IPS DF 6.9 (cell line): ENCODE data around the gene PLA2G4A.

Source experiments
- DNase-seq: peaks from one replicate; pipeline ENCODE4 v3.0.0-alpha.2; 2013; ENCODE audit warnings: low read depth, low spot score
- H3K27ac ChIP-seq: one replicate; pipeline ENCODE4 v1.5.1; 2013; ENCODE audit warnings: low read length, control low read depth
- H3K27me3 ChIP-seq: 2 replicates; pipeline ENCODE4 v1.6.1; 2013; ENCODE audit warnings: mild to moderate bottlenecking, low read length; ENCODE audit not compliant: control insufficient read depth, insufficient read depth
- H3K36me3 ChIP-seq: 2 replicates; pipeline ENCODE4 v1.6.1; 2013; ENCODE audit warnings: low read length; ENCODE audit not compliant: control insufficient read depth, insufficient read depth
- H3K4me1 ChIP-seq: 2 replicates; pipeline ENCODE4 v1.6.1; 2013; ENCODE audit warnings: low read length; ENCODE audit not compliant: control insufficient read depth, insufficient read depth
- H3K4me3 ChIP-seq: 2 replicates; pipeline ENCODE4 v1.5.1; 2013; ENCODE audit warnings: mild to moderate bottlenecking, low read length
- H3K9me3 ChIP-seq: 2 replicates; pipeline ENCODE4 v1.6.1; 2013; ENCODE audit warnings: low read length, inconsistent platforms; ENCODE audit not compliant: control insufficient read depth, insufficient read depth
- WGBS: extraction: QIAGEN DNeasy Blood & Tissue Kit; methylation state at CpG from one replicate; pipeline ENCODE4 v1.1.7; 2013; ENCODE audit warnings: mixed read lengths, missing lambda C conversion rate; ENCODE audit not compliant: insufficient read length, insufficient coverage; 5-methylcytosine and 5-hydroxymethylcytosine counted together

Gene PLA2G4A

GRCh38 chr1:186892936-186893335, 64.2 kb downstream of the PLA2G4A start:
- H3K27me3 ChIP-seq = no peaks in the 10 kb centered on the region
- DNase-seq = no peak
- H3K36me3 ChIP-seq = no peaks in the 10 kb centered on the region

GRCh38 chr1:186894415-186894814, 65.7 kb downstream of the PLA2G4A start:
- Histone ChIP-seq H3K9me3 (no peaks in the 10 kb centered on the region), H3K4me1 (no peaks in the 10 kb centered on the region), H3K27me3 (no peaks in the 10 kb centered on the region), H3K36me3 (no peaks in the 10 kb centered on the region), H3K4me3 (no peak overlapping the region), H3K27ac (no peak overlapping the region)
- no peak for DNase-seq

More at GRCh38 chr1:186892936-186893335, 64.2 kb downstream of the PLA2G4A start:
- H3K4me1 ChIP-seq = no peaks in the 10 kb centered on the region
- H3K27ac ChIP-seq = no peak overlapping the region
- no peaks in the 10 kb centered on the region for H3K9me3 ChIP-seq
- H3K4me3 ChIP-seq = no peak overlapping the region

GRCh38 chr1:186896211-186896610, 67.5 kb downstream of the PLA2G4A start:
- Histone ChIP-seq H3K36me3 (no peaks in the 10 kb centered on the region), H3K27me3 (no peaks in the 10 kb centered on the region), H3K27ac (no peak overlapping the region), H3K4me1 (no peaks in the 10 kb centered on the region), H3K4me3 (no peak overlapping the region), H3K9me3 (no peaks in the 10 kb centered on the region)
- no peak for DNase-seq
- no CpG with 5 or more reads among the region's 1 CpG for WGBS

- no peaks in the 10 kb centered on the region for H3K27me3 ChIP-seq
- no peak for DNase-seq
- no CpG with 5 or more reads among the region's 3 CpGs for WGBS
- no peaks in the 10 kb centered on the region for H3K36me3 ChIP-seq
- H3K9me3 ChIP-seq = no peaks in the 10 kb centered on the region
- H3K4me3 ChIP-seq = no peak overlapping the region
- no peak overlapping the region for H3K27ac ChIP-seq
- H3K4me1 ChIP-seq = no peaks in the 10 kb centered on the region
Measured at GRCh38 chr1:186897008-186897407, 68.3 kb downstream of the PLA2G4A start.

- DNase-seq = no peak
- no peaks in the 10 kb centered on the region for H3K9me3 ChIP-seq
- no peaks in the 10 kb centered on the region for H3K36me3 ChIP-seq
- H3K27ac ChIP-seq = no peak overlapping the region
- H3K27me3 ChIP-seq = no peaks in the 10 kb centered on the region
- no peak overlapping the region for H3K4me3 ChIP-seq
- WGBS = no CpG with 5 or more reads among the region's 3 CpGs
- no peaks in the 10 kb centered on the region for H3K4me1 ChIP-seq
Measured at GRCh38 chr1:186899577-186899976, 70.8 kb downstream of the PLA2G4A start.

GRCh38 chr1:186899977-186900376, 71.2 kb downstream of the PLA2G4A start:
- H3K9me3 ChIP-seq = no peaks in the 10 kb centered on the region
- no peak for DNase-seq
- no peaks in the 10 kb centered on the region for H3K36me3 ChIP-seq
- H3K27me3 ChIP-seq = no peaks in the 10 kb centered on the region
- no peak overlapping the region for H3K27ac ChIP-seq
- H3K4me1 ChIP-seq = no peaks in the 10 kb centered on the region
- no peak overlapping the region for H3K4me3 ChIP-seq
- WGBS = no CpG with 5 or more reads among the region's 2 CpGs

- no peaks in the 10 kb centered on the region for H3K36me3 ChIP-seq
- no peak for DNase-seq
- H3K4me1 ChIP-seq = no peaks in the 10 kb centered on the region
- no peaks in the 10 kb centered on the region for H3K27me3 ChIP-seq
- WGBS = 100% methylated on average over 3 of the region's 5 CpGs
- H3K27ac ChIP-seq = no peak overlapping the region
- H3K4me3 ChIP-seq = no peak overlapping the region
- no peaks in the 10 kb centered on the region for H3K9me3 ChIP-seq
Measured at GRCh38 chr1:186900539-186901237, 71.9 kb downstream of the PLA2G4A start.

- Histone ChIP-seq H3K4me1 (no peaks in the 10 kb centered on the region), H3K4me3 (no peak overlapping the region), H3K9me3 (no peaks in the 10 kb centered on the region), H3K27me3 (no peaks in the 10 kb centered on the region), H3K36me3 (no peaks in the 10 kb centered on the region), H3K27ac (no peak overlapping the region)
- no peak for DNase-seq
Measured at GRCh38 chr1:186901631-186902030, 72.9 kb downstream of the PLA2G4A start.

GRCh38 chr1:186903374-186904136, 74.8 kb downstream of the PLA2G4A start:
- H3K4me3 ChIP-seq = no peak overlapping the region
- WGBS = no CpG with 5 or more reads among the region's 7 CpGs
- H3K9me3 ChIP-seq = no peaks in the 10 kb centered on the region
- DNase-seq = no peak
- H3K4me1 ChIP-seq = no peaks in the 10 kb centered on the region
- H3K27ac ChIP-seq = no peak overlapping the region
- H3K36me3 ChIP-seq = no peaks in the 10 kb centered on the region
- H3K27me3 ChIP-seq = no peaks in the 10 kb centered on the region

GRCh38 chr1:186904361-186904760, 75.6 kb downstream of the PLA2G4A start:
- WGBS = no CpG with 5 or more reads among the region's 3 CpGs
- Histone ChIP-seq H3K27ac (no peak overlapping the region), H3K36me3 (no peaks in the 10 kb centered on the region), H3K4me3 (no peak overlapping the region), H3K27me3 (no peaks in the 10 kb centered on the region), H3K9me3 (no peaks in the 10 kb centered on the region), H3K4me1 (no peaks in the 10 kb centered on the region)
- DNase-seq = no peak

GRCh38 chr1:186905561-186905960, 76.8 kb downstream of the PLA2G4A start:
- H3K27ac ChIP-seq = no peak overlapping the region
- no peaks in the 10 kb centered on the region for H3K4me1 ChIP-seq
- no CpG with 5 or more reads among the region's 1 CpG for WGBS
- H3K36me3 ChIP-seq = no peaks in the 10 kb centered on the region
- H3K27me3 ChIP-seq = no peaks in the 10 kb centered on the region
- no peak overlapping the region for H3K4me3 ChIP-seq
- H3K9me3 ChIP-seq = no peaks in the 10 kb centered on the region
- no peak for DNase-seq
